Liver (tissue), 9 donors: ENCODE data around the gene FRMD1. TPM values are rescaled to one million over a fixed set of nuclear protein-coding genes. Genes with fewer than 3 reads are reported as not detected.

Experiments used
- DNase-seq: peaks from one replicate; pipeline ENCODE4 v3.0.0-alpha.2; 2017; ENCODE audit warnings: low spot score
- H3K27ac ChIP-seq, 2 donors: one replicate each; pipeline ENCODE4 v1.7.0; 2013; ENCODE audit warnings: inconsistent platforms in 2 of 2, low read length in 2 of 2, control low read depth in 1 of 2, low read depth in 1 of 2, mild to moderate bottlenecking in 1 of 2
- H3K27me3 ChIP-seq, 4 donors: one replicate each; pipeline versions ENCODE4 v1.6.1 to v1.7.0; 2013; ENCODE audit warnings: low read length in 3 of 4, inconsistent platforms in 1 of 4, mild to moderate bottlenecking in 1 of 4, moderate library complexity in 1 of 4; ENCODE audit not compliant: control insufficient read depth in 4 of 4, insufficient read depth in 4 of 4
- H3K36me3 ChIP-seq, 4 donors: one replicate each; pipeline versions ENCODE4 v1.6.1 to v1.7.0; 2013; ENCODE audit warnings: low read length in 3 of 4, mild to moderate bottlenecking in 3 of 4, low read depth in 1 of 4, moderate library complexity in 1 of 4; ENCODE audit not compliant: control insufficient read depth in 4 of 4, insufficient read depth in 3 of 4
- H3K4me1 ChIP-seq, 4 donors: one replicate each; pipeline versions ENCODE4 v1.6.1 to v1.7.0; 2013; ENCODE audit warnings: low read length in 3 of 4, mild to moderate bottlenecking in 3 of 4, moderate library complexity in 1 of 4; ENCODE audit not compliant: control insufficient read depth in 4 of 4, insufficient read depth in 4 of 4
- H3K4me3 ChIP-seq, 3 donors: one replicate each; pipeline versions ENCODE4 v1.6.1 to v1.7.0; 2013; ENCODE audit warnings: low read length in 3 of 3, control low read depth in 1 of 3, low read depth in 1 of 3, mild to moderate bottlenecking in 1 of 3
- H3K9ac ChIP-seq, 2 donors: one replicate each; pipeline ENCODE4 v1.7.0; 2013; ENCODE audit warnings: low read length in 2 of 2, mild to moderate bottlenecking in 2 of 2, moderate library complexity in 2 of 2, control low read depth in 1 of 2, low read depth in 1 of 2
- H3K9me3 ChIP-seq, 4 donors: one replicate each; pipeline versions ENCODE4 v1.6.1 to v1.7.0; 2013; ENCODE audit warnings: low read length in 3 of 4; ENCODE audit not compliant: control insufficient read depth in 4 of 4
- ATF3 ChIP-seq: IDR thresholded peaks from 2 replicates; pipeline ENCODE4 v1.6.1; 2016; ENCODE audit warnings: antibody characterized with exemption
- EGR1 ChIP-seq, 2 donors: IDR thresholded peaks; 2 replicates each; pipeline ENCODE4 v1.6.1; 2016 to 2018; ENCODE audit warnings: antibody characterized with exemption in 2 of 2, low read depth in 2 of 2
- FOXA1 ChIP-seq: IDR thresholded peaks from 2 replicates; pipeline ENCODE4 v1.6.1; 2016; ENCODE audit warnings: antibody characterized with exemption
- FOXA2 ChIP-seq: IDR thresholded peaks from 2 replicates; pipeline ENCODE4 v1.6.1; 2016; ENCODE audit warnings: antibody characterized with exemption
- GABPA ChIP-seq, 2 donors: IDR thresholded peaks in 1 of 2; conservative IDR thresholded peaks in 1 of 2; 2 replicates each; pipeline ENCODE4 v1.6.1; 2016; ENCODE audit warnings: antibody characterized with exemption in 2 of 2, mild to moderate bottlenecking in 1 of 2, moderate library complexity in 1 of 2
- HNF4A ChIP-seq, 2 donors: conservative IDR thresholded peaks; 2 replicates each; pipeline ENCODE4 v1.6.1; 2016; ENCODE audit warnings: antibody characterized with exemption in 2 of 2, mild to moderate bottlenecking in 2 of 2
- HNF4G ChIP-seq: IDR thresholded peaks from 2 replicates; pipeline ENCODE4 v1.6.1; 2016; ENCODE audit warnings: antibody characterized with exemption
- JUND ChIP-seq, 2 donors: IDR thresholded peaks; 2 replicates each; pipeline ENCODE4 v1.6.1; 2016; ENCODE audit warnings: antibody characterized with exemption in 2 of 2
- MAX ChIP-seq: IDR thresholded peaks from 2 replicates; pipeline ENCODE4 v1.6.1; 2016; ENCODE audit warnings: antibody characterized with exemption
- NR2F2 ChIP-seq: IDR thresholded peaks from 2 replicates; pipeline ENCODE4 v1.6.1; 2016; ENCODE audit warnings: antibody characterized with exemption
- RAD21 ChIP-seq, 2 donors: IDR thresholded peaks; 2 replicates each; pipeline ENCODE4 v1.6.1; 2016; ENCODE audit warnings: antibody characterized with exemption in 2 of 2, mild to moderate bottlenecking in 2 of 2
- REST ChIP-seq: IDR thresholded peaks from 2 replicates; pipeline ENCODE4 v1.6.1; 2016; ENCODE audit warnings: antibody characterized with exemption, mild to moderate bottlenecking
- RXRA ChIP-seq, 2 donors: IDR thresholded peaks; 2 replicates each; pipeline ENCODE4 v1.6.1; 2017 to 2018; ENCODE audit warnings: antibody characterized with exemption in 2 of 2, mild to moderate bottlenecking in 1 of 2
- SP1 ChIP-seq: IDR thresholded peaks from 2 replicates; pipeline ENCODE4 v1.6.1; 2018; ENCODE audit warnings: antibody characterized with exemption, mild to moderate bottlenecking
- TAF1 ChIP-seq: conservative IDR thresholded peaks from 2 replicates; pipeline ENCODE4 v1.6.1; 2016; ENCODE audit warnings: antibody characterized with exemption, mild to moderate bottlenecking
- YY1 ChIP-seq: IDR thresholded peaks from 2 replicates; pipeline ENCODE4 v1.6.1; 2016; ENCODE audit warnings: antibody characterized with exemption, mild to moderate bottlenecking
- ZBTB33 ChIP-seq: IDR thresholded peaks from 2 replicates; pipeline ENCODE4 v1.6.1; 2016; ENCODE audit warnings: antibody characterized with exemption
- WGBS: extraction: QIAGEN DNeasy Blood & Tissue Kit; methylation state at CpG from one replicate; pipeline ENCODE4 v1.1.7; 2013; 5-methylcytosine and 5-hydroxymethylcytosine counted together
- polyA plus RNA-seq, 2 donors: library from polyadenylated mRNA; stranded (reverse) in 1 of 2; unstranded in 1 of 2; fragments of 200-250 nt in 1 of 2; fragments of >200 nt in 1 of 2; fragmentation: Nextera tagmentation in 1 of 2; extraction: Ambion mirVana in 1 of 2; gene quantifications; one replicate each; pipeline versions ENCODE4 v1.2.1 to v1.2.3, GENCODE V29; 2013 to 2015
- total RNA-seq, 2 donors: library from RNA; depleted of rRNA; stranded (reverse); fragments of >200 nt; gene quantifications; one replicate each; pipeline ENCODE4 v1.2.3, GENCODE V29; 2014
- TF ChIP-seq, protein P1 (sequence below): fragments of 150-350 bp; IDR thresholded peaks from 2 replicates; pipeline ENCODE4 v1.5.1; 2017; ENCODE audit warnings: improper control_type of control experiment, low read depth, low read length; ENCODE audit not compliant: missing input control
- donor health status: healthy.
- donor health status: healthy.
- donor health status: healthy.
- donor health status: healthy.
- donor health status: healthy.

FRMD1 gene
- total and polyA plus RNA-seq, 4 donors: 0.04 to 0.17 (median 0.12) TPM

DNA sequence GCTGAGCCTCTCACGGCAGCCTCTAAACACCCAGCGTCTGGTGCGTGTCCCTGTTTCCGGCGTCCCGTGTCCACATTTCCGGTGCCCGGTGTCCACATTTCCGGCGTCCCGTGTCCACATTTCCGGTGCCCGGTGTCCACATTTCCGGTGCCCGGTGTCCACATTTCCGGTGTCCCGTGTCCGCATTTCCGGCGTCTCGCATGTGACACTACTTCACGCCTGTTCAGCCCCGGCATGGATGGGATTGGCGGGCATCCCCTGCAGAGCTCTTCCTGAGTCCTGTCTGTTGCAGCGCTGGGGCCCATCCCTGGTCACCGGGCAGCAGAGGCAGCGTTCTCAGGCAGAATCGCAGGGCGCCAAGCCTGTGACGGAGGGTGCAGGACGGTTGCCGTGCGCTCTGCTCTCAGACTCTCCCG lies 3.2 kb downstream of the FRMD1 start:
- no peak for DNase-seq
- no peak overlapping the region for H3K4me3 ChIP-seq
- peaks cover 0 to 10% (median 3%) of the 10 kb centered on the region in 4 donors for H3K4me1 ChIP-seq
- H3K9me3 ChIP-seq: no peaks in the 10 kb centered on the region
- WGBS: 93% methylated on average over 34 of the region's 34 CpGs
- TF ChIP-seq JUND (IDR thresholded peaks at IDR 0.05) (no peak), ATF3 (no peak), HNF4G (no peak), HNF4A (conservative IDR thresholded peaks at IDR 0.05) (no peak), NR2F2 (no peak), REST (no peak), RAD21 (IDR thresholded peaks at IDR 0.05) (no peak), ZBTB33 (no peak), YY1 (no peak), FOXA2 (no peak), RXRA (IDR thresholded peaks at IDR 0.05) (no peak), EGR1 (IDR thresholded peaks at IDR 0.05; ENCODE audit: low read depth in 2 of 2) (no peak), SP1 (no peak), GABPA (IDR thresholded peaks at IDR 0.05 in 1 of 2, conservative IDR thresholded peaks at IDR 0.05 in 1 of 2) (no peak), TAF1 (no peak), MAX (no peak), FOXA1 (no peak)
- TF ChIP-seq, protein P1, sequence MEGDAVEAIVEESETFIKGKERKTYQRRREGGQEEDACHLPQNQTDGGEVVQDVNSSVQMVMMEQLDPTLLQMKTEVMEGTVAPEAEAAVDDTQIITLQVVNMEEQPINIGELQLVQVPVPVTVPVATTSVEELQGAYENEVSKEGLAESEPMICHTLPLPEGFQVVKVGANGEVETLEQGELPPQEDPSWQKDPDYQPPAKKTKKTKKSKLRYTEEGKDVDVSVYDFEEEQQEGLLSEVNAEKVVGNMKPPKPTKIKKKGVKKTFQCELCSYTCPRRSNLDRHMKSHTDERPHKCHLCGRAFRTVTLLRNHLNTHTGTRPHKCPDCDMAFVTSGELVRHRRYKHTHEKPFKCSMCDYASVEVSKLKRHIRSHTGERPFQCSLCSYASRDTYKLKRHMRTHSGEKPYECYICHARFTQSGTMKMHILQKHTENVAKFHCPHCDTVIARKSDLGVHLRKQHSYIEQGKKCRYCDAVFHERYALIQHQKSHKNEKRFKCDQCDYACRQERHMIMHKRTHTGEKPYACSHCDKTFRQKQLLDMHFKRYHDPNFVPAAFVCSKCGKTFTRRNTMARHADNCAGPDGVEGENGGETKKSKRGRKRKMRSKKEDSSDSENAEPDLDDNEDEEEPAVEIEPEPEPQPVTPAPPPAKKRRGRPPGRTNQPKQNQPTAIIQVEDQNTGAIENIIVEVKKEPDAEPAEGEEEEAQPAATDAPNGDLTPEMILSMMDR: no peak
- H3K36me3 ChIP-seq: no peaks in the 10 kb centered on the region
- no peaks in the 10 kb centered on the region for H3K27me3 ChIP-seq
- no peak overlapping the region for H3K27ac ChIP-seq
- H3K9ac ChIP-seq: no peak overlapping the region
